Fibroblast of skin of right quadriceps (primary cell): ENCODE measurements around the gene RARG.
A peak's percentile ranks its signal among the peaks of the same experiment; 100 is the strongest.
"Not testable (repeated sequence)": the region's sequence is repeated elsewhere in the genome, so short reads cannot be mapped to it uniquely, and the experiment has no call there.

ENCODE experiments used
- DNase-seq: peaks from one replicate; pipeline ENCODE4 v3.0.0-alpha.2; 2013

The RARG gene

DNA sequence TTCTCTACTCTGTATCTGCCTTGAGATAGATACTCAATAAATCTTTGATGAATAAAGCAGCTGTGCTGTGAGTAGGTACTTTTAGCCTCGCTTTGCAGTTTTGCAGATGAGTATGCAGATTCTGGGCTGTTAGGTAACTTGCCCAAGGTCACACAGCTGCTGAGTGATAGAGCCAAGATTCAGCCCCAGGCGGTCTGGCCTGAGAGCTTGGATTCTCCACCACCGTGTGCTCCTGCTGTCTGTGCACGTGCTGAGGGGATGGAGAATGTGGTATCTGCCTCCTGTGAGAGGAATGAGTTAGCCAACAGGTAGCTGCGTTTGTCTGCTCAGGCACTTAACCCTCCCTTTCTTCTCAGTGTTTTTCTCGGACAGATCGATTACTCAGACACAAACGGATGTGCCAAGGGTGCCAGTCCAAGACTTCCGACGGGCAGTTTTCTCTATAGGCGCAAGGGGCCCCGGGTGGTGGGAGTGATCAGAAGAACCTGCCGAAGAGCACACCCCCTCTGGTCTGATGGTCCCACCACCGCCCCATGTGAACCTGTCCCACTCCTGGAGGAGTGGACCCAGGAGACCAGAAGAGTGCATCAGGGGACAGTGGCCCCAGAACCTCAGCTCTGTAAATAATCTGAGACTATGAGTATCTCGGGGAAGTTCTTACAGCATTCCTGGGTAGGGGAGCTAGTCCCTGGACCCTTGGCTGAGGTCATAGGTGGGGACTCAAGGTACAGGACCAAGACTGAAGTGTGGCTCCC, 44.7 kb downstream of the RARG start:
- DNase-seq: no peak

DNA sequence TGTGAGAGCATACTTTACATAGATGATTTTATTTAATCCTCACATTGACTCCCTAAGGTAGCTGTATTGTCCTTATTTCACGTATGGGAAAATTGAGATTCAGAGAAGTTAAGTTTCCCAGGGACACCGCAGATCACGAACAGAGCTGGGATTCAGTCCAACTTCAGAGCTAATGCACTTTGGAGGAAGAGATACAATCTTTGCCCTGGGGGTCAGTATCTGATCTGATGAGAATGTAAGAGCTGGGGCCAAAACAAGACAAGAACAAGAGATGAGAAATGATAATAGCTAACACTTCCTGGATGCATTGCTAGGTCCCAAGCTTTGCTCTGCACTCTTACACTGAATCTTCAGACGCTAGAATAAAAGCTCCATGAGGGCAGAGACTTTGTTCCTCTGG, 45.3 kb downstream of the RARG start:
- no peak for DNase-seq

DNA sequence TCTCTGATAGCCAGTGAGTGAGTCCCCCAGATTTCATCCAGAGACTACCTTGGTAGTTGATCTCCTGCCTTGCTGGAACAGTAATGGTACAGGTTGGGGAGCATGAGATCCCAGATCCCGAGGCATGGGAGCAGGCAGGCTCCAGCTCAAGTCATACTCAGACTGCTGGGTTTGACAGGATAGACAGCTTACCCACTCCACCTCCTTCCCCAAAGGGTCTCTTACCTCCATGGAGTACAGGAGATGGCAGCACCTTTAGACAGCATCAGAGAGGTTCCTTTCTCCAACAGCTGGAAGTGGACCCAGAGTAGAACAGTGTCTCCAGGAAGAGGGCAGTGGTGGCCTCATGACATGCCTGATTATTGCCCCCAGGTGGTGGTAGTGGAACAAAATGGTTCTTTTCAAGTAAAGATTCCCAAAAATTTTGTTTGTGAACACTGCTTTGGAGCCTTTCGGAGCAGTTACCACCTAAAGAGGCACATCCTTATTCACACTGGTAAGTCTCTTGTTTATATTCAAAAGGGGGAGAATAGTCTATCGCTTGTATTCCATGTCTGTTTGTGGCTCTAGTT, 46.3 kb downstream of the RARG start:
- no peak for DNase-seq

DNA sequence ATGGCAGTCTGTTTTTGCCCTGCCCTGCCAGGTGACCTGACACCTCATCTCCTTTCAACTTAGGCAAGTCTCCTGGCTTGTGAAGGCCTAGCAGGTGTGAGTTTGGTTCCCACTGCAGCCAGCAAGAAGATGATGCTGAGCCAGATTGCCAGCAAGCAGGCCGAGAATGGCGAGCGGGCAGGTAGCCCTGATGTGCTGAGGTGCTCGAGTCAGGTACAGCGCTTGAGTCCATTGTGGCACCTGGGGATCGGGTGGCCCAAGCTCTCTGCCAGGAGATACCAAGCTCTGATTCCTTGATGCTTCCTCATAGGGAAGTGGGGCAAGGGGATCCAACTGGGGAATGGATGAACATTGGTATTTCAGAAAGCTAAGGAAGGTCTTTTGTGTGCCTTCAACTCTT, 47.2 kb downstream of the RARG start:
- DNase-seq: no peak

DNA sequence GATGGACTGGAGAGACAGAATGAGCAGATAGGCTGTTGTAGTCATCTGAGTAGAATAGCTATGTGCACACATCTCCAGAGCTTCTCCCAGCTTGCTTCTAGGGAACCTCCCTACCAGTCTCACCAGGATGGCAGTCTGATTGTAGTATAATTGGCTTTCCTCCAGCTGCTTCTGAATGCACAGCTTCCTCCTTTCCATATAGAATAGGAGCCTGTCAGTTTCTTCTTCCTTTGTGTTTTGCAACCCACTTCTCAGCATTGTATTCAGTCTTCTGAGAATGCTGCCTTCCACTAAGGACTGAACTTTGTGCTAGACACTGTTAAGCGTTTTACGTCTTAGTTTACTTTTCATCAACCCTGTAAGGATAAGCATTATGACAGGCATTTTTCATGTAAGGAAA, 49.1 kb downstream of the RARG start:
- DNase-seq: no peak

DNA sequence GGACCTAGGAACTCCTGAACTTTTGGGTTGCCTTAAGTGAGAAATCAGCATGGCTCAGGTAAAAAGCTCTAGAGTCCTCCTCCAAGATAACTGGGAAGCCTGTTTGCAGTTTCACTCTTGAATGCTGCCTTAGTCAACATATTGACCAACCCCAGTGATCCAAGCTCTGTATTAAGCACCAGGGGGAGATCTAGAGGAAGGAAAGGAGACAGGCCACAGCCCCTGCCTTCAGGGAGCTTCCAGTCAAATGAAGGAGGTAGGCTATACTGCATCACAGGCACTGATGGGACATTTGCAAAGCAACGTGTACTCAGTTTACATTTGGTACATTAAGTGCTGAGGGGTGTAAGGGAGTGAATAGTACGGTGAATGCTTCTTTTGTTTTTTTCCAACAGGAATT, 50.1 kb downstream of the RARG start:
- DNase-seq: no peak

DNA sequence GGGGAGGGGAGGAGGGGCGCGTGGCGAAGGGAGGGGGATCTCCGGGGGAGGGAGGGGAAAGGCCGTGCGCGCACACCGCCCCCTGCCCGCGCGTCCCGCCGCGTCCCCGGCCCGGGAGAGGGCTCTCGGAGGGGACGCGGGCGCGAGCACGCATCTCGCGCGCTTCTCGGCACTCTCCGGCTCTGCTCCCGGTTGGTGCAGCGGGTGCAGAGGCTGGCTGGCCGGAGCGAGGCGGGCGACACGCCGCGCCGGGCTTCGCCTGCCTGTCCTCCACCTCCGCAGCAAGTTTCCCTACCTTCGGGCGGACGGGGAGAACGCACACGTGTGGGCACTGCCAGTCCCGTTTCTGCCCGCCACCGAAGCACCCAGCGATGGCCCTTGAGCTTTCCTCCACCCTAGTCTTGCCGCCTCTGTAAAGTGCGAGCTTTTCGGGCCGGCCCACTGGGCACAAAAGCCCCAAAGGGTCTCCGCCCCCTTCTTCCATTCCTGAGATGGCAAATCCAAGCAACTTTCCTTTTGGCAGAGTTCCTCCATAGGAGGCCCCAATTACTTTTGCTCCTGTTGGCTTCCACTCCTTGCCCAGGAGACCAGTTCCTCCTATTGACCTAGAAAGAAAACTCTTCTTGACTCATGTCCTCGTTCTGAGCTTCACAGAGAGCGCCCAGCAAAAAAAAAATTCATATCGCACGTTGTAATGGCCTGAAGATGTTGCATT, 50.9 kb downstream of the RARG start:
- peak; percentile 77 for DNase-seq

DNA sequence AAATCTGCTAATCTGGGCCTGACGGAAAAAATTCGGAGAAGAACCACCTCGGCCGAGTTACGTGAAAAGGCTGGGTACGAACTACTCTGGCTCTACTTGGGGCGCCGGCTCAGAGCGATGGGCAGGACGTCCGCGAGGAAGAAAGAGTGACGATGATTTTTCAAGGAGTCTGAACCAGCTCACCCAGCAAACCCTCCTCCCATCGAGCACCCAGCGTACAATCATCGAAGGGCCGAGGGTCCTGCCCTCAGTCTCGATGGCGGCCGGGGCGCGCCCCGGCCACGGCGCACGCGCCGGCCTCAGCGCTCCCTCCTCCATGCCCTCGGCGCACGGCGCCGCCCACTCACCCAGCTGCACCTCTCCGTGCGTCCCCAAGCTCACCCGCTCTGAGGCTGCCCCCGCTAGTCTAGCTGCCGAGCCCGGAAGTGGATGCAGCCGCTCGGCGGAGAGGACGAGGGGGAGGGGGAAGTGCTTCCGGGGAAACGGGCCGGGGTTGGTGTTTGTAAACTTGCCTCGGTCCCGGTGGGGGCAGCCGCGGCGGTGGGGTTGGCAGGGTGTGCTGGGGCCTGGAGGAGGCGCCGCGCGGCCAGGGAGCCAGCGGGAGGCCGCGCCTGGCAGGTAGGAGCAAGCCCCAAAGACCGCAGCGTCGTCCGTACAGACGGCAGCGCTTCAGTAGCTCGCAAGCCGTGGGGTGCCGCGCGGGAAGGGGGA, 51.6 kb downstream of the RARG start, which contains the start of the genes CSAD and ZNF740:
Gene CSAD (minus strand): TSS at position 706 of the 711 bp plus-strand sequence. CDS start 7,455 bp downstream, outside the sequence.
Gene ZNF740 (plus strand): TSS at position 503 of the 711 bp plus-strand sequence. CDS start 1,262 bp downstream, outside the sequence.
- DNase-seq: peak; percentile 98

DNA sequence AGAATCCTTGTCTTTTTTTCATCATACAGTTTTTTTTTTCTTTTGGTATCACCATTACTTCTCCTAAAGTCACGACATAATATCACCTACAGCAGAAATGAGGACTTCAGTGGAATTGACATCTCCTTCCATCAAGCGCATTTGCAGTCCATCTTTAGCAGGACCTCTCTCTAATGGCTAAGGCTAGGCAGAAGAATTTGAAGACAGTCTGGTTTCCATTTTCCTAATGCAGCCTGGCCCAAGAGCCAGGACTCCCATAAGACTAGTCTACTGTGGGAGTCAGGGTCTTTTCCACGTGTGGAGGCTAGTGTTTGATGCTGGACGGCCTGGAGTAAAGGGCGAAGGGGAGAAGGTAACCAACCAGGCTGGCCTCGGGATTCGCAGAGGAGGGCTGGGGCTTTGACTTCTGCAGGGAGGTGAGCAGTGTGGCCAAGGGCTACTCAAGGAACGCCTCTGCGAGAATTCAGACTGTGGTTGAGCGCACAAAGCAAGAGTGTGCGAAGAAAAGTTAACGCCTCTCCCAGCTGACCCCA, 52.3 kb downstream of the RARG start:
- no peak for DNase-seq

DNA sequence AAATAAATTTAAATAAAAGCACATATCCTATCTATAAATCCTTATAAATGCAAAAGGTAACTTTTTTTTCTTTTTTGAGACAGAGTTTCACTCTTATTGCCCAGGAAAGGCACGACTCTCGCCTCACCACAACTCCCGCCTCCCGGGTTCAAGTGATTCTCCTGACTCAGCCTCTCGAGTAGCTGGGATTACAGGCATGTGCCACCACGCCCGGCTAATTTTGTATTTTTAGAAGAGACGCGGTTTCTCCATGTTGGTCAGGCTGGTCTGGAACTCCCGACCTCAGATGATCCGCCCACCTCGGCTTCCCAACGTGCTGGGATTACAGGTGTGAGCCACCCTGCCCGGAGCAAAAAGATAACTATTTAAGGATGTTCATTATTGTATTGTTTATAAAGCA, 53.2 kb downstream of the RARG start:
- DNase-seq: not testable (repeated sequence)

DNA sequence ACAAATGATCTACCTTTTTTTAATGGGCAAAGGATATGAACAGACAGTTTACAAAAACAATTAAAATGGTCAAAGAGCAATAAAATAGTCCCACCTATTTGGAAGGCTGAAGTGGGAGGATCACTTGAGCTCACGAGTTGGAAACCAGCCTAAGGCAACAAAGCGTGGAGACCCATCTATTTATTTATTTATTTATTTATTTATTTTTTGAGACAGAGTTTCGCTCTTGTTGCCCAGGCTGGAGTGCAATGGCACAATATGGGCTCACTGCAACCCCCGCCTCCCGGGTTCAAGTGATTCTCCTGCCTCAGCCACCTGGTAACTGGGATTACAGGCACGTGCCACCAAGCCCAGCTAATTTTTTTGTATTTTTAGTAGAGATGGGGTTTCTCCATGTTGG, 54.6 kb downstream of the RARG start:
- DNase-seq: not testable (repeated sequence)

DNA sequence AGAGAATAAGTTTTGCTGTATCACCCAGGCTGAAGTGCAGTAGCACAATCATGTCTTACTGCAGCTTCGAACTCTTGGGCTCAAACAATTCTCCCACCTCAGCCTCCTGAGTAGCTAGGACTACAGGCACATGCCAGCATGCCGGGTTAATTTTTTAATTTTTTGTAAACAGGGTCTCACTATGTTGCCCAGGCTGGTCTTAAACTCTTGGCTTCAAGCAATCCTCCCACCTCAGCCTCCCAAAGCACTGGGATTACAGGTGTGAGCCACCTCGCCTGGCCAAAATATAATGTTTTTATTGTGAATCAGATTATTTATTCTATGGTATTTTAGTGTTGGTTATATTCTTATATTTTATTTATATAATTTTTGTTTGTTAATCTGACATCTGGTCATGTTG, 55.3 kb downstream of the RARG start:
- DNase-seq: no peak

DNA sequence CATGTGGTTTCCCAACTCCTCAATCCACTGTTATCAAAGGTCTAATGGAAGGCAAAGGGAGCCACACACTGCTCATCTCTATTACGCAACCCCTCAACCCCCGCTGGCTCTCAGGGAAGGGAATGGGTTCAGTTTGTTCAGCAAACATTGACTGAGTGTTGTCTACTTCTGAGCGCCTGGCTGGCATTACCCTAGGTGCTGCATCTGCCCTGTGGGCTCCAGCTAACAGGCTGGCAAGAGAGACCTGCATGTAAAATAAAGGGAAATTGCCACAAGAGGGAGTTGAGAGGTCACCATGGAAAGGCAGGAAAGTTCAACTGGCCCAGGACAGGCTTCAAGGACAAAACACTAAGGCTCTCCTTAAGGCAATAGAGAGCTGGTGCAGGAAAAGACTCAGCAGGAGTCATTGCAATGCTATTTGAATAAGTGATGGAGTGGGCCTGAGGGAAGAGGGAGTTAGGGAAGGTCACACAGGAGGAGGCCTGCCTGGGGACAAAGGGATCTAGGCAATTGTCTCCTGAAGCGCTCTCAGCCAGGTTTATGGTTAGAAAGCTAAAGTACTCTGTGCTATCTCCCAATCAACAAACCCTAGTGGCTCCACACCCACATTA, 57.0 kb downstream of the RARG start:
- peak; percentile 61 for DNase-seq

DNA sequence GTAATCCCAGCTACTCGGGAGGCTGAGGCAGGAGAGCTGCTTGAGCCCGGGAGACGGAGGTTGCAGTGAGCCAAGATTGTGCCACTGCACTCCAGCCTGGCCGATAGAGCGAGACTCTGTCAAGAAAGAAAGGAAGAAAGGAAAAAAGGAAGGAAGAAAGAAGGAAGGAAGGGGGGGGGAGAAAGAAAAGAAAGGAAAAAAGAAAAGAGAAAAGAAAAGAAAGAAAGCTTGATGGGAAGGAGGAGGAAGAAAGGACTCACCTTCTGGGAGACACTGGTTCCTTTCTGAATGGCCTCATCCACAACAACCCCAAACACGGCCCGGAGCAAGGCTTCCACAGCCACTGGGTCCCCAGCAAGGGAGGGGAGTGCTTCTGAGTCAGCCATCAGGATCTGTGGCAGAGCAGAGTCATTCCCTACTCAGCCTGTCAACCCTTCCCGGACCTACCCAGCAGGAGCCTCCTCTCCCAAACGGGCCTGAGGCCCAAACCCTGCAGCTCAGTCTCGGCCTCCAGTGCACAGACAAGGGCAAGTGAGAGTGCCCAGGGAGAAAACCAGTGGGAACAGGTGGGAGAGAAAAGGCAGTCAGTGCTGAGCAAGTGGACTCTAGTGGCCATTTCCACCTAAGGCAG, 58.8 kb downstream of the RARG start:
- peak; percentile 42 for DNase-seq

DNA sequence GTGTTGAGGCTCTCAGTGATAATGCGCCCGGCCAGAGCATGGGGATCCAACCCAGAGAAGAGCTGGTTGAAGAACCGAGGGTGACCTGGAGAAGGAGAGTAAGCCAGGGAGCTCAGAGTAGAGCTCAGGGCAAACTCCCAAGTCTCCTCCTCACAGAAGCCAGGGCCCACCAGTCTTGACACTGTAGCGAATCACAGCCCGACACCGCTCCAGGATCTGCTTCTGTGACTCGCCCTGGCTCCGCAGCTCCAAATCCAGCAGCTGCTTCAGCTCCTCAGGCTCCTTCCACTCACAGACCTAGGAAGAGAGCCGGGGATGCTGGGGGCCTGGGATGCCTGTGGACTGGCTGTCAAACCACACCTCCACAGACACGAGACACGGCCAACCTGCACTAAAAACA, 59.7 kb downstream of the RARG start:
- DNase-seq: peak; percentile 81

DNA sequence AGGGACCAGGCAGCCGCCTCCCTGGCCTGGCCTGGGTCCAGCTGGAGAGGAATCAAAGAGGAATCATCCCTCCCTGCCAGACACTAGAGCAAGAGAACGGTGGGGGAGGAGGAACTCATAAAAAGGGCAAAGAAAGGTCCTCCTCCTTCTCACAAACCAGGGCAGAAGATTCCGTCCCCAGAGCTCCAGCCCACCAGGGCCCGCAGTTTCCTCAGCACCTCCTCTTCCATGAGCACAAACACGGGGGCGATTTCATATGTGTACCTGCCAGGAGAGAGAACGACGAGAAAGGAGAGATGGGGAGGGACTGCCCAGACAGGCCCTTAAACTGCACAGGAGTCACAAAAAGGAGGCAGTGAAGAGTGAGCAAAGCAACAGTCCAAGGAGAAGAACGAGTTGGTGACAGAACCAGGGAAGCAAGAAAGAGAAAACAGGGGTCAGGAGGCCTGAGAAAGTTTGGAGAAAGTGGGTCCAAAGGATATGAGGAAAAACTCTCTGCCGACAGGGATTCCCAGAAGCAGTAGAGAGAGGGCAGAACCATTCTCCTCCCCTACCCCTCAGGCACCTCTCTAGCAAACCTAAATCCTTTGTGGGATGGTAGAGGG, 60.2 kb downstream of the RARG start:
- DNase-seq: peak; percentile 40

DNA sequence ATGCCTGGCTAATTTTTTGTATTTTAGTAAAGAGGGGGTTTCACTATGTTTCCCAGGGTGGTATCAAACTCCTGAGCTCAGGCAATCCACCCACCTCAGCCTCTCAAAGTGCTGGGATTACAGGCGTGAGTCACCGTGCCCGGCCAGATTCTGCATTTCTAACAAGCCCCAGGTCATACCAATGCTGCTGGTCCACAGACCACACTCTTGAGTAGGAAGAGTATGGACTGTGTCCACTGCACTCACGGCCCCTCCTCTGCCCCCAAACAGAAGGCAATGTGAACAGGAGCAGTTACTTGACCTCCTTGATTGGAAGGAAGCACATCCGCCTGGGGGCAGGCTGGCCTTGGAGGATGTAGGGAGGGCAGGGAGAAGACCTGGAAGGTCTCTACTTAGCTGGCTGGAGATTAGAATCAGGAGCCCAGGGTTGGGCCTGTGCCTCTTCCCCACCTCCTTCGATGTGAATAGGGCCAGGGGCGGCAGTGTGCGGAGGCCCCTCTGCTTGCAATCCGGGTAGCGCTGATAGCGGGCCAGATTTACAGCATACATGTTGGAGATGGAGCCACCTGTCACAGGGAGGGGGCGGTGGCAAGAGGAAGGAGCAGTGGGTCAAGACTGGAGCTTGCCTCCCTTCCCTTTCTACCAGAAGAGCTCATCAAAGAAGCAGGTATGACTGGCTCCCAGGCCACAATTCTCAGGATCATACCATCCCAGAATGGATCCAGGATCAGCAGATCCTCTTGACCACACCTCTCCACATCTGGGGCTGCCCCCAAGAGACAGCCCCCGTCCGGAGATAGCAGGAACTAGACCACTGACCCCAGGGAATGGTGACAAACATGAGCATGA, 60.9 kb downstream of the RARG start:
- DNase-seq: no peak

DNA sequence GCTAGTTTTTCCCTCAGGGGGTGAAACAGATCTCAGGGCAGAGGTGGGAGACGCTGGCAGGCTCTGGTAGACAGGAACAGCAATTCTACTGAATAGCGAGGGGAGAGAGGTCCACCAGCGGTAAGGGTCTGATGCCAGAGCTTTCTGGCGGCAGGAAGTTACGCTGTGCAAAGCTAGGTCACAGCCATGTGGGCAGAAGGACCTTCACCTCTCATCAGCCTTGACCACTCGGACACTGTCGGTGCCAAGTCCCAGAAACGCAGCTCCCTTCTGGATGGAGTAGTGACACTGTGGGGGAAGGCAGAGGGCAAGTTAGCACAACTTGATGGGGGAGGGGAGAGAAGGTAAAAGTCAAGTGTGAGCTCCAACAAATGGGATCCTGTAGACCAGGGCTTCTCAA, 61.8 kb downstream of the RARG start:
- no peak for DNase-seq

DNA sequence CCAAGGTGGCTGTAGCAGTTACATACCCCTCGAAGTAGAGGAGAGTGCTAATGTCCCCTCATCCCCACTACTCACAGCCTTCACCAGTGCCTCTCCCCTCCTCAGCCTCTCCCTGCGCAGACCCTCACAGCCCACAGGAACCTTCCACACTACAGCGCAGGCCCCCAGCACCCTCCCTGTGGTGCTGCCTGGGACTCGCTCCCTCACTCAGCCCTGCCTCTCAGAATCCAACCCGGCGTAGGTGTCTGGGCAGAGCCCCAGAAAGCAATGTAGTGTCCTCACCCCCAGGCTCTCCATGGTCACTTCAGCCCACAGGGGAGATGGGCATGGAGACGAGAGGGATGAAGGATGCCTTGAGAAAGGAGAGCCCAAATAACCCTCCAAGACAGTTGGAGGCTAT, 62.4 kb downstream of the RARG start:
- no peak for DNase-seq

DNA sequence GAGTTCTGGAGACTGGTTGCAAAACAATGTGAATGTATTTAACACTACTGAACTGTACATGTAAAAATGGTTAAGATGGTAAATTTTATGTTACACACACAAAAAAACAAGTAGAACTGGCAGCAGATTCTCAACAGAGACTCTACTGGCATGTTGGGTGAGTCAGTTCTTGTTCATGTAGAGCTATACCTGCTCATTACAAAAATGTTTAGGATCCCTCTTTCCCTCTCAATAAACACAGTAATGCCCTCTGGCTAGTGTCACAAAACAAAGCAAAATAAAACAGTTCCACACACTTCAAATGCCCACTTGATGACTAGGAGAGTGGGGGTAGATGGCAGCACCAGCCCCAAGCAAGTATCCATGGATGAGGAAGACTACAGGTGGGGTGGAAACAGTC, 65.2 kb downstream of the RARG start:
- no peak for DNase-seq

DNA sequence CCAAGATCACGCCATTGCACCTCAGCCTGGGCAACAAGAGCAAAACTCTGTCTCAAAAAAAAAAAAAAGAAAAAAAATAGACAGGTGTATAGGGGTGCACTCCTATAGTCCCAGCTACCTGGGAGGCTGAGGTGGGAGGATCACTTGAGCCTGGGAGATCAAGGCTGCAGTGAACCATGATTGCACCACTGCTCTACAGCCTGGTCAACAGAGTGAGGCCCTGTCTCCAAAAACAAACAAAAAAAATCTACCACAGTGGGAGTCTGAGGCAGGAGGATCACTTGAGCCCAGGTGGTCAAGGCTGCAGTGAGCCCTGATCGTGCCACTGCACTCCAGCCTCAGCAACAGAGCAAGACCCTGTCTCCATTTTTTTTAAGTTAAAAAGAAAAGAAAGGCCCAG, 69.0 kb downstream of the RARG start:
- DNase-seq: not testable (repeated sequence)
